ENCODE measurements around the gene MAP6.

Gene MAP6

DNA sequence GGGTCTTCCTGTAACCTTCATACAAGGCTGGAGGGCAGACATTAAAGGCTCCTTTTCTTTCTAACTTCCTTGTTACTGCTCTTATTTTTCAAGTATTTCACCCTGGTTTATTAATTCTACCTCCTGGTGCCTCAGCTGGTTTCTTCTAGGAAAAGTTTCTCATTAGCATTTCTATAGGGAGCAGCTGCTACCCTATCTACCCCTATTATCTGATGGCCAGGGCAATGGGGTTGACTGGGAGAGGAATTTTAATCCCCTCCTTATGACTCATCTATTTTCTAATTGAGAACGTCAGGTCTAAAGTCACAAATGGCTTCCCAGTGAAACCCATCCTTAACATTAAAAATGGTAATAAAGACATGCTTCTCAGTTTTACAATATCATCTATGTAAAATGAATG, 5.0 kb downstream of the MAP6 start:
- H3K27ac ChIP-seq (ENCODE audit: low read depth, low read length), result no peak overlapping the region

GRCh38 chr11:75659836-75660235, 9.0 kb downstream of the MAP6 start:
- no peaks in the 10 kb centered on the region for H3K27me3 ChIP-seq (ENCODE audit: low read length)
- no peaks in the 10 kb centered on the region for H3K79me2 ChIP-seq (ENCODE audit: insufficient read depth, low read length)
- TF ChIP-seq, protein P1, sequence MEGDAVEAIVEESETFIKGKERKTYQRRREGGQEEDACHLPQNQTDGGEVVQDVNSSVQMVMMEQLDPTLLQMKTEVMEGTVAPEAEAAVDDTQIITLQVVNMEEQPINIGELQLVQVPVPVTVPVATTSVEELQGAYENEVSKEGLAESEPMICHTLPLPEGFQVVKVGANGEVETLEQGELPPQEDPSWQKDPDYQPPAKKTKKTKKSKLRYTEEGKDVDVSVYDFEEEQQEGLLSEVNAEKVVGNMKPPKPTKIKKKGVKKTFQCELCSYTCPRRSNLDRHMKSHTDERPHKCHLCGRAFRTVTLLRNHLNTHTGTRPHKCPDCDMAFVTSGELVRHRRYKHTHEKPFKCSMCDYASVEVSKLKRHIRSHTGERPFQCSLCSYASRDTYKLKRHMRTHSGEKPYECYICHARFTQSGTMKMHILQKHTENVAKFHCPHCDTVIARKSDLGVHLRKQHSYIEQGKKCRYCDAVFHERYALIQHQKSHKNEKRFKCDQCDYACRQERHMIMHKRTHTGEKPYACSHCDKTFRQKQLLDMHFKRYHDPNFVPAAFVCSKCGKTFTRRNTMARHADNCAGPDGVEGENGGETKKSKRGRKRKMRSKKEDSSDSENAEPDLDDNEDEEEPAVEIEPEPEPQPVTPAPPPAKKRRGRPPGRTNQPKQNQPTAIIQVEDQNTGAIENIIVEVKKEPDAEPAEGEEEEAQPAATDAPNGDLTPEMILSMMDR (IDR thresholded peaks at IDR 0.05; ENCODE audit: insufficient read depth, low read length, poor library complexity, severe bottlenecking), result no peak
- TF ChIP-seq EZH2phosphoT487 (conservative IDR thresholded peaks at IDR 0.05; ENCODE audit: low read length), result no peak
- H2AFZ ChIP-seq (ENCODE audit: low read depth, low read length, severe bottlenecking), result no peak overlapping the region
- H3K27ac ChIP-seq (ENCODE audit: low read depth, low read length), result no peak overlapping the region
- H3K4me2 ChIP-seq (ENCODE audit: low read depth, low read length, poor library complexity, severe bottlenecking), result no peak overlapping the region
- no peak overlapping the region for H3K9ac ChIP-seq (ENCODE audit: low read length)
- no peaks in the 10 kb centered on the region for H4K20me1 ChIP-seq (ENCODE audit: low read depth, low read length)
- no peaks in the 10 kb centered on the region for H3K9me2 ChIP-seq (replicated peaks; ENCODE audit: insufficient read depth, low read length)
- H3K9me3 ChIP-seq (ENCODE audit: insufficient read depth, low read length), result no peaks in the 10 kb centered on the region
- no peaks in the 10 kb centered on the region; the same call in 1 of the 2 replicates for H3K36me3 ChIP-seq (ENCODE audit: low read length)
- no peaks in the 10 kb centered on the region for H3F3A ChIP-seq (ENCODE audit: insufficient read depth)
- no peak overlapping the region for H3K4me3 ChIP-seq (ENCODE audit: insufficient read depth, low read length, poor library complexity, severe bottlenecking)

More for the DNA sequence above, 5.0 kb downstream of the MAP6 start:
- H2AFZ ChIP-seq (ENCODE audit: low read depth, low read length, severe bottlenecking), result no peak overlapping the region
- H4K20me1 ChIP-seq (ENCODE audit: low read depth, low read length), result no peaks in the 10 kb centered on the region
- H3K4me3 ChIP-seq (ENCODE audit: insufficient read depth, low read length, poor library complexity, severe bottlenecking), result no peak overlapping the region
- H3K36me3 ChIP-seq (ENCODE audit: low read length), result no peaks in the 10 kb centered on the region; the same call in 1 of the 2 replicates
- H3K27me3 ChIP-seq (ENCODE audit: low read length), result no peaks in the 10 kb centered on the region
- H3K9me3 ChIP-seq (ENCODE audit: insufficient read depth, low read length), result no peaks in the 10 kb centered on the region
- no peaks in the 10 kb centered on the region for H3K9me2 ChIP-seq (replicated peaks; ENCODE audit: insufficient read depth, low read length)
- no peak overlapping the region for H3K4me2 ChIP-seq (ENCODE audit: low read depth, low read length, poor library complexity, severe bottlenecking)
- TF ChIP-seq EZH2phosphoT487 (conservative IDR thresholded peaks at IDR 0.05; ENCODE audit: low read length), result no peak
- TF ChIP-seq, protein P1 (IDR thresholded peaks at IDR 0.05; ENCODE audit: insufficient read depth, low read length, poor library complexity, severe bottlenecking), result no peak
- no peaks in the 10 kb centered on the region for H3F3A ChIP-seq (ENCODE audit: insufficient read depth)
- no peaks in the 10 kb centered on the region for H3K79me2 ChIP-seq (ENCODE audit: insufficient read depth, low read length)
- H3K9ac ChIP-seq (ENCODE audit: low read length), result no peak overlapping the region

GRCh38 chr11:75656044-75656727, 12.7 kb downstream of the MAP6 start:
- H2AFZ ChIP-seq (ENCODE audit: low read depth, low read length, severe bottlenecking), result no peak overlapping the region
- no peaks in the 10 kb centered on the region for H3K27me3 ChIP-seq (ENCODE audit: low read length)
- no peaks in the 10 kb centered on the region for H4K20me1 ChIP-seq (ENCODE audit: low read depth, low read length)
- no peaks in the 10 kb centered on the region for H3K79me2 ChIP-seq (ENCODE audit: insufficient read depth, low read length)
- H3F3A ChIP-seq (ENCODE audit: insufficient read depth), result no peaks in the 10 kb centered on the region
- H3K9me2 ChIP-seq (replicated peaks; ENCODE audit: insufficient read depth, low read length), result no peaks in the 10 kb centered on the region
- H3K27ac ChIP-seq (ENCODE audit: low read depth, low read length), result no peak overlapping the region
- H3K9me3 ChIP-seq (ENCODE audit: insufficient read depth, low read length), result no peaks in the 10 kb centered on the region
- no peak overlapping the region for H3K4me2 ChIP-seq (ENCODE audit: low read depth, low read length, poor library complexity, severe bottlenecking)
- H3K36me3 ChIP-seq (ENCODE audit: low read length), result no peaks in the 10 kb centered on the region; the same call in 1 of the 2 replicates
- no peak overlapping the region for H3K4me3 ChIP-seq (ENCODE audit: insufficient read depth, low read length, poor library complexity, severe bottlenecking)
- H3K9ac ChIP-seq (ENCODE audit: low read length), result no peak overlapping the region
- no peak for TF ChIP-seq EZH2phosphoT487 (conservative IDR thresholded peaks at IDR 0.05; ENCODE audit: low read length)
- TF ChIP-seq, protein P1 (IDR thresholded peaks at IDR 0.05; ENCODE audit: insufficient read depth, low read length, poor library complexity, severe bottlenecking), result no peak

All from SU-DHL-6 (cell line).